Measurements from ENCODE around the gene RIC3.

RIC3 gene, protein sequence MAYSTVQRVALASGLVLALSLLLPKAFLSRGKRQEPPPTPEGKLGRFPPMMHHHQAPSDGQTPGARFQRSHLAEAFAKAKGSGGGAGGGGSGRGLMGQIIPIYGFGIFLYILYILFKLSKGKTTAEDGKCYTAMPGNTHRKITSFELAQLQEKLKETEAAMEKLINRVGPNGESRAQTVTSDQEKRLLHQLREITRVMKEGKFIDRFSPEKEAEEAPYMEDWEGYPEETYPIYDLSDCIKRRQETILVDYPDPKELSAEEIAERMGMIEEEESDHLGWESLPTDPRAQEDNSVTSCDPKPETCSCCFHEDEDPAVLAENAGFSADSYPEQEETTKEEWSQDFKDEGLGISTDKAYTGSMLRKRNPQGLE

DNA sequence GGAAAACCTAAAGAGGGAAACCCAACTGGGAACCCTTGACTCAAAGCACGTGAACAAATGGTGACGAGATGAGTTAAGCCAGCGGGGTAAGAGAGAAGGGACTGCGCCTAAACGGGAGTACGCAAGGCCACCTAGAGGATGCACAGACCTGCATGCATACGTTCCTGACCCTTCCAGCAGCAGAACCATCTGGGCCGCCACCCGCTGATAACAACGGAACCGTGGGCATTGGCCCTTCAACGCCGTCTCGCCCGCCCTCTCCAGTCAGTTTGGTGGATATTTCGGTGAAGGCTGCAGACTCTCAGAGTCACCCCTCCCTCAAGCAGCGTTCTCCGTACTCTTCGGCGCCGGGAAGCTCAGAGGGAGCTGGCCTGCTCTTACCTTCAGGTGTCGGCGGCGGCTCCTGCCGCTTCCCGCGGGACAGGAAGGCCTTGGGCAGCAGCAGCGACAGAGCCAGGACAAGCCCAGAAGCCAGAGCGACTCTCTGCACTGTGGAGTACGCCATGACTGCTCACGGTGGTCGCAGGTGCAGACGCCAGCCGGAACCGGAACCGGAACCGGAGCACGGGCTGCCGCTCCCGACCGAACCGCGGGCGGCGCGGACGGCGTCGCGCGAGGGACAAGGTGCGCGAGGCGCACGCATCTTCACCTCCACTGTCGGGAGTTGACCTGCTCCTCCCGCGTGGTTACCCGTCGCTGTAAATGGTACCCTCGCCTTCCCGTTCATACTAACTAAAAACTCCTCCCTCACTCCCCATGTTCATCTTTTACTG, at the start of gene RIC3:
TSS of gene RIC3 (minus strand) at position 541 of the 773 bp plus-strand sequence. CDS start at position 505, 36 bp downstream.
- no peak for DNase-seq

DNA sequence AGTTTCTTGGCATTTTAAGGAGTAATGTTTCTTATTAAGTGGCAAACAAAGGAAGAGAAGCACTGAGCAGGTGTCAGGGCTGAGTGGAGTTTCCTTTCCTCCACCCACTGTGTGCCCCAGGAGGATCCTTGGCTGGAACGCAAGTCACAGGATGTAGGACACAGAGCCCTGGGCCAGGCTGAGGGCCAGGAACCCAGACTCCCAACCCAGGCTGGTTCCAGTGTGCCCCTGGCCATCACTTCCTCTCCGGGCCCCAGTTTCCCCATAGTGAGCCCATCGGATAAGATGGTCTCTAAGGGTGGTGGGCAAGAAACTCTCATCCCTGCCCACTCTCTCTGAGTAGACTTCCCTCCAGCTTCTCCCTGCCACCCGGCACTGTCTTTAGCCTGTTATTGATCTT, 49.6 kb upstream of the RIC3 start:
- DNase-seq = no peak

DNA sequence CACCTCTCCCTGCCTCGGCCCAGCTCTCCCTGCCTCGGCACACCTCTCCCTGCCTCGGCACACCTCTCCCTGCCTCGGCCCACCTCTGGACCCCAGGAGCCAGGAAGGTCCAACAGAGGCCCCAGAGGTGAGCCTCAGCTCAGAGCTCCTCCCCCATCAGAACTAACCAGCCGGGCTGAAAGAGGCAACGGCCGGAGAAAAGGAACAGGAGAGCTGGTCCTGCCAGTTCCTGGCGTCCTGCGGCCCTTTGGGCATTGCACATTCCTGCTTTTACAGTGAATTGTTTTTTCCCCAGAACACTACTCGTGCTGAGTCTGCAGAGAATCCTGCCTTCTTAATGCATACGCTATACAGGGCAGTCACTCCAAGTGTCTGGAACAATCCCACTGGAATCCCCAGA, 49.1 kb upstream of the RIC3 start:
- DNase-seq = no peak

DNA sequence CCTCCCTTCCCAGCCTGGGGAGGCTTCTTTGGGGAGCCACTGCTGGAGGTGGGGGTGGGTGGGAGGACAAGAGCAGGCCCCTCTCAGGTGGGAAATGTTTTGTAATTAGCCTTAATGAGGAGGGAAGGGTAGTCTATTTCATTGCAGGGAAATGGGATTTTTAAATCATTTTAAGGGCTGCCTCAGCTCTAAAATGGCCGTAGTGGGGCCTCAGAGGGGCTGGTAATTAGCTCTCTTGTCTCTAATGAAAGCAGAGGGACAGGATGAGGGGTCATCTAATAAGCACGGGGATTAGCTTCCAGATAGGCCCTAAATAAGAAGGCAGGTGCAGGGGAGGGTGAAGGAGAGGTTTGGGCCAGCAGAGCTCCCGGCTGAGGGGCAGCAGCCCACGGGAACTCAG, 48.3 kb upstream of the RIC3 start:
- no peak for DNase-seq

DNA sequence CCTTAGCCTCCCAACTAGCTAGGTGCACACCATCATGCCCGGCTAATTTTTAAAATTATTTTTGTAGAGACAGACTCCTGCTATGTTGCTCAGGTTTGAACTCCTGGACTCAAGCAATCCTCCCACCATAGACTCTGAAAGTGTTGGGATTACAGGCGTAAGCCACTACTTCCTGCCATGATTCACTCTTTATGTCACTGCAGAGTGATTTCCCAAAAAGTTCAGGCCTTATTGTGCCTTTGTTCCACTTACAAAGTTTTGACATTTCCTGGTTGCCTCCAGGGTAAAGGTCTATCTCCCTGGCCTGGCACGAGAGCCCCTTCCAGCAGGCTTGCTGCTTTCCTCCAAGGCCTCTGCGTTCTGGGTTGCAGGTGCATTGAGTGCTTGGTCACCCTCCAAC, 44.6 kb upstream of the RIC3 start:
- no peak for DNase-seq

DNA sequence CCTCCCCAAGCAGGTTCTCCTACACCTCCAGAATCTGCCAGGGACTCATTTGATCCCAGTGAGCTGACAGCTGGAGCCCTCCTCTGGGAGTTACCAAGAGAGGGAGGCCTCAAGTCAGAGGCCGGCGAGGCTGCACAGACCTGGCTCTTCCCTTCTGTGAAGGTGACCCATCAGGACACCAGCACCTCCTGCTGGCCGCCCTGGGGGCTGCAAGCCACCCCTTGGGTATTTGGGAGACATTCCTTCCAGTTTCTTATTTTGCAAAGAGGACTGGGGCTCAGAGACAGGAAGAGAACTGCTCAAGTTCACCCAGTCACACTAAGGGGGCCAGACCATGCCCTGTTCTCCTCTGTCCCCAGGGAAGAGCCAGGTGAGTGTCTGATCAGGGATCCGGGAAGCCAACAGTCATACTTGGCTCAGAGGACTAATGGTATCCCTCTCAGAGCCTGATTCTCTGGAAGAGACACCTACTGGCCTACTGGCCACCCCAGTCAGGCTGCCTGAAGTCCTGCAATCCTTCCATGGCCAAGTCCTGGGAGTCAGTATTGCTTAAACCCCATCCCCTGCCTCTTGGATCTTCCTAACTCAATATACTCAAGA, 40.5 kb upstream of the RIC3 start:
- DNase-seq = no peak

DNA sequence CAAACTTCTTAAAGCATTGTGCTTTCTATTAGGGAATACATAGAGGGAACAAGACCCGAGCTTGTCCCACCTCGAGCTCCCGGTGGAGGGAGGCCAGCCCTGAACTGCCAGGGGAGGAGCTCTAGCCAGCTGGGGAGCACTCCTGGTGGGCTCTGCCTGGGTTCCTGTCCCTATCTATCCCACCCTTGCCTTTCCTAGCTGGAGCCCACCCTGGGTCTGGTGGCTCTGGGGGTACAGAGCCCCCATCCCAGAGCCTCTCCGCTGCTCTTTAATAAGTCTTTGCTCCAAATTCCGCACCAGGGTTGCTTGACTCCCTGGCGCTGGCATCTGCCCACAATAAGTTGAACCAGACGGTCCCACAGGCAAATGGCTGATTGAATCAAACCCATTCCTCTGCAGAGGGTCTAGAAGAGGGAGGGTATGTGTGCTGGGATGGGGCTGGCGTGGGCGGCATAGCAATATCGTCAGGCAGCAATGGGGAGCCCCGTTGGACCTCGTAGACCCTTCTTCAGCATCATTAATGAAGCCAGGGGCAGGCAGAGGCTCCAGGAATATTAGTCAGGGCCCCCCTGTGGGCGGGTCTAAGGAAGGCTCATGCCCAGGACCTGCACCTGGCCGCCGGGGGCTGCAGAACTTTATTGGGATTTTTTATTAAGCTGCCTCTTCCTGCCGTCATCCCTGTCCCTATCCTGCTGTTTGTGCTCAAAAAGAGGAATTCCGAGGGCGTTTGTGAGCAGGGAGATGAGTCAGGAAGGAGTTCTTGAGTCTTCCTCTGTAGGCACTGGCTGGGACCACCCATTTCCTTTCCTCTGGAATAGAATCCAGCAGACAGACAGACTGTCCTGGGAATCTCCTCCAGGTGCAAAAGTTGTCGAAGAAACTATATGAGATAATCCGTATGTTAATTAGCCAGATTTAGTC, 38.5 kb upstream of the RIC3 start:
- DNase-seq = no peak

DNA sequence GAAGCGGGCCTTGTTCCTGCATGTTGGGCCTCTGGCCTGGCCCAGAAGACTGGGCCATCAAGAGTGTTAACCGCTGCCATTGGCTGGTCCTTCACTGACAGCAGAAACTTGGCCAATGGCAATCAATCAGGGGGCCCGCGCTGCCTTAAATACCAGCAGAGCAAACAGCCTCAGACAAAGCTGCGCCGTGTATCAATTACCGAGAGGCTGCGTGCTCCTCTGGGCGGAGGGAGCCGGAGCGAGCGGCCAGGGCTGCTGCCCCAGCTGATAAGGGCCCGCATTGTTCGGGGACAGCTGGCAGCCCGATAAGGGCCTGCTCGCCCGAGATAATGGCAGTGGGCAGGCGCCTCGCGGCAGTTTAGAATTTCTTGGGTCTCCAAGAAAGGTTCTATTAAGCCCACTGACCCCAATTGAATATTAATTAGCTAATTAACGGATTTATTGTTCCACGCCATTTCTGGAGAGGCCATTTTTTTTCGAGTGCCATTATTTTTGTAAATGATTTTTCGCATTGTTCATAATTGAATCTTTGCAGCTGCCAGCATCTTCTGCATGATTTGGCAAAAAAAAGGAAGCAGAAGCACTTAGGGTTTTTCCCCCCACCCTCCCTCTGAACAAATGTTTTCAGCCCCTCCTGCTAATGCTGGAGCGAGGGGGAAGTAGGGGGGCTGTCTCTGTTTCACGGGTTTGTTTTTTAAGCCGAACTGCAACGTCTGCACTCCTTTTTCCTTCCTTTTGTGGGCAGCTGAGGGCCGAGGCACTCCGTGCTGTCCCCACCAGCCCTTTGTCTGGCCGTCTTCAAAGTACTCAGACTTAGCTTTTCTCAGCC, 37.6 kb upstream of the RIC3 start:
- DNase-seq = peak; percentile 83 to 87

DNA sequence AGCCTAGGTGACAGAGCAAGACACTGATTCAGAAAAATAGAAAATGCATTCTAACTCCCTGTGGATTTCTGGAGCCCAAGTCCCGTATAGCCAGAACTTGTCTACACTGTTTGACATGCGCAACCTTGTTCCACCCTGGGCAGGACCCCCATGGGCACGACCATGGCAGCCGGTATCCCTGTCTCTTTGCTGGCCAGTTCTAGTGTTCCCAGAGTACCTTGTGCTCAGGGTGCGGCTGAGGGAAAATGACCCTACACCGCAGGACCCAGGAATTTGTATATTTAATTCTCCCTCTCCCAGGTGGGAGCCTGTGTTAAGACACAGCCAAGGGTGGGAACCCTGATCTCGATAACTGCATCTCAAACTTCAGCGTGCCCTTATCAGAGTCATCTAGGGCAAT, 36.7 kb upstream of the RIC3 start:
- no peak for DNase-seq

DNA sequence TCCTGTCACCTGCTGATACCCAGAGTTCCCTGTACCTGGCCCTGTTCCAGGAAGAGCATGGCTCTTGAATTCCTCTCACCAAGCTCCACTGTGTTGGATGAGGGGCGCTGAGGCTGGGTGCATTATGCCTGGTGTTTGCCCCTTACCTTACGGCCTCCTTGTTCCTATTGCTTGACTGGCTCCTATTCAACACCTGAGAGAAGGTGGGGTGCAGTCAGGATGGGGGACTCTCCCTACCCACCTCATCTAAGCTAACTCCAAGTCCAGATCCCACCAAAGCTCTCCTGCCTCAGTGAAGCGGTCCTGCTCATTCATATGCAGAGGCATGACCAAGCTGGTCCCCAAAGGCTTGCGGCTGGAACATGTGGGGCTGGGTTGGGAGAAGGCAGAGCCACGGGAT, 35.8 kb upstream of the RIC3 start:
- no peak for DNase-seq

DNA sequence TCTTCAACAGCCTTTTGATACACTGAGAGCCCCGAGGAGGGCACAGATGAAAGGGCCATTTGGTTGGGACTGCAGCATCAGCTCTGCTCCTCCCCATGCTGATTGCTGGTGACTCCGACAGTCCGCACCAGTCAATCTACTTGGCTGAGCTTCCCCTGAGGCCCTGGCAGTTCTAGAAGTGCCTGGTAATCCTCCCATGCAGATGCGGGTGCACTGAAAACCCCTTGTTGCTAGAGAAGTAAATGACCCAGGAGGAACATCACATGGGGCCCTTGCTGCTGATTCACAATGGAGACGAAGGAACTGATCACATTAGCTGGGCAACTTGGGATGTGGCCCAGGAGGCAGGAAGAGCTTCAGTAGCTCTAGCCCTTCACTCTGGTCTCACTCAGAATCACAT, 35.2 kb upstream of the RIC3 start:
- DNase-seq = no peak

DNA sequence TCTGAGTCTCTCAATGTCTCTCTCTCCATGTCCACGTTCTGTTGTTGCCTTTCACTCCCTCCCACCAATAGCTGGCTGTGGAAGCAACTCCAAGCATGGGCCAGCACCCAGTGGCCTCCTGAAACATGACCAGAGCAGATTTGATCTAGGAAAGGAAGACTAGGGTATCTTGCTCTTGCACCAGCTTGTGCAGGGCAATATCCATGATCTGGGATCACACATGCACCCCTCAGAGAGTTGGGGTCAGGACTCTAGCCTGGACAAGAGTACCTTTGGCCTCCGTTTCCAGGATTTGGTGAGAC, 34.5 kb upstream of the RIC3 start:
- no peak for DNase-seq

DNA sequence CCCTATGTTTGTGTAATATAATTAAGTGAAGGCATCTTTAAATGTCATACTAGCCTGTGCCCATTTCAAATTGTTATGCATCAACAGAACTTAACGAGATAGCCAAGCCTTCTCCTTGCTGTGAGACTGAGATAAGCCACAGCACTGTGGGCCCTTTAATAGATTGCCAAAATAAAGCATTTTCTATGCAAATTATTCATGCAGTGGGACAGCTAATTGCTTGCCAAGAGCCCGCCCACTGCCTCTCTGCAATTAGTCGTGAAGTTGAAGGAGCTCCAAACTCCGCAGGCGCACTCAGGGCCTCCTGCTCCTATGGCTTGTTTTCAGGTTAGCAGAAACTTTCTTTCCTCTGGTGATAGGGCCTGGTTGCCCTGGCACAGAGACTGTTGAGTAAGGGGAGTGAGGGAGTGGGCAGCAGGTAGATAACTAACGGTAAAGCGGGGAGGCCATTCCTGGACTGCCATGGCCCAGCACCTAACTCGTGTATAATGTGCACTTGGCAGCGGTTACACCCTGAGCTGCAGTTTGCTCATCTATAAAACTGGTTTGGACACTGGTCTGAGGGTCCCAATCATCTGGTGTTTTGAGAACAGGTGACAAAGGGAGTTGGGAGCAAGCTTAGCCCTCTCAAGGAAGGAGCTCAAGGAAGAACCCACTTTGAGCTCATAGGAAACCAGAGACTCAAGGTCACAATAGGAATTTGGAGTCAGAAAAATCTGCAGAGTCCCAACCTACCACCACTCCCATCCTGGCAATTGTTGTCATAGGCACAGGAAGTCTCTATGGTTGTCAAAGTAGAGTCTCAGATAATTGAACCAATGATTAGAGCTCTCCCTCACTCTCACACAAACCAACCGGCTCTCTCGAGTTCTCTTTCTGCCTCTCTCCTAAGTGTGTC, 33.9 kb upstream of the RIC3 start:
- no peak for DNase-seq

DNA sequence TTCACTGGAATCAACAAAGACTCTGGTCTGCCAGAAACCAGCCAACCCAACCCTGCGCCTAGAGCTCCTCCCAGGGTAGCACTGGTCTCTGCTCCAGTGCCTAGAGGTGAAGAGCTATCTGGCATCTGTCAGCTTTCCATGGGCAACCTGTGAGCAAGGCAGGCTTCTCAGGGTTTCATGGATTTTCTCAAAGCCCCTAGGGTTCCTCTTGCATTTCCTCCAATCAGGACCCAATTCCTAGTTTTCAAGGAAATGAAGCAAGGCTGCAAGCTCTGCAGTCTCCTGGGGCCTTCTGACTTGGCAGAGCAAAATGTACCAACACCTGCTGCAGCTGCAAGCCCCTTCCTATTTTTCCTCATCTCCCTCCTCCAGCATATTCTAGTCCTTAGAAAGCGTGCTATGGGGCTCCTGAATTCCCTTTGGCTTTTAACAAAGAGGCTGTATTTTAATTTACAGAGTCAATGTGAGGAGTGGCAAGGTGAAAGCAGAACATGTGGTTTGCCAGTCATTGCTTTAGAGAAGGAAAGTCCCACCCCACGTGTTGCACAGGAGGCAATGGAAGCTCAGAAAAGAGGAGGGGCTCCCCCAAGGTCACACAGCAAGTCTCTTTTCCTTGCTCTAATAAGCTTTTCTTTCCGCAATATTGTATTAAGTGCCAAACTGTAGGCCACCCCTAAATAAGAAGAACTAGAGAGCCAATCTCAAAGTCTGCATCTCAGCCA, 33.0 kb upstream of the RIC3 start:
- peak; percentile 25 to 35 for DNase-seq

DNA sequence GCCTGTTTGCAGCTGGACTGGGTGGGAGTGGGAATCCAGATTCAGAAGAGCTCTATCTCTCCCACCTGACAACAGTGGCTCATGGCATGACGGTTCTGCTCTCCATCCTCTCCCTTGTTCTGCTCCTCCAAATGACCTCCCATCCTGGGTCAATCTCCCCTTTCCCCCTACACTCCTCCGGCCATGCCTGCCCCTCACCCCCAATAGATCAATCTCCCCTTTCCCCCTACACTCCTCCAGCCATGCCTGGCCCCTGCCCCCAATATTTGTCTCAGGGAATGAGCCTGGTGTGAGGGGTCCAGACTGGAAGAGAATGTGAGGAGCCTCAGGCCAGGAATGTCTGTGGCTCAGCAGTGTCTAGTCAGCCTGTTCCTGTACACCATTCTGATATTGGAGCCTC, 30.9 kb upstream of the RIC3 start:
- DNase-seq = no peak

DNA sequence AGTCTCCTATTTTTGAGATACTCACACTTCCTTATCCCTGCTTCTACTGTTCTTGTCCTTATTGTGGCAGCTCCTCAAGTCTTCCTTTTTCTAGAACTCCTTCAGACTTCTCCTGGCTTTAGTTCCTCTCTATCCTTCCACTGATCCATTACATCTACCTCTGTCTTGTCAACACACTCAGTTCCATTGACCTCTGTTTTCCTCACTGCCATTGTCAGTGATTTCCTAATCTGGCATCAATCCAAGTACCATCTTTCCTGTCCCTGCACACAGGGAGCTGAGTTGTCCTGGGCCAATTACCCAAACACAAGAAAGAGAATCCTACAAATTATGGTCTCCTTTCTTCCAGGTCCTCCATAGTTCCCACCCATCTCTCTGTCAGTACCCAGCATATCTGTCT, 27.9 kb upstream of the RIC3 start:
- DNase-seq = no peak

DNA sequence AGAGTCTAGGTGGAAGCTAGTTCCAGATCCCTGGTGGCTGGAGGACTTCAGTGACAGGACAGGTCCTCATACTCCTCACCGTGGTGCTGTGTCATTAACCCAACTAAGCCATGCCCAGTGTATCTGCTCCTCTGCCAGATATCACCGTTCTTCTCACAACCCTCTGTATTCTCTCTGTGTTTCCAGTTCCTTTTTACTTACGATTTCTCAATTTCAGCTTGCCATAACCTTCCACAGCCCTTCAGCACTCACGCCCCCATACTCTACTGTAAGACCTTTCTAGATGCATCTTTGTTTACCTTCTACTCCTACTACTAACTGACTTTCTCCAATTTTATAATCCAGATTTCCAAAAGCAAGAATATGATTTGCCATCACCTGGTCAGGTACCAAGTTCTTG, 26.1 kb upstream of the RIC3 start:
- no peak for DNase-seq

DNA sequence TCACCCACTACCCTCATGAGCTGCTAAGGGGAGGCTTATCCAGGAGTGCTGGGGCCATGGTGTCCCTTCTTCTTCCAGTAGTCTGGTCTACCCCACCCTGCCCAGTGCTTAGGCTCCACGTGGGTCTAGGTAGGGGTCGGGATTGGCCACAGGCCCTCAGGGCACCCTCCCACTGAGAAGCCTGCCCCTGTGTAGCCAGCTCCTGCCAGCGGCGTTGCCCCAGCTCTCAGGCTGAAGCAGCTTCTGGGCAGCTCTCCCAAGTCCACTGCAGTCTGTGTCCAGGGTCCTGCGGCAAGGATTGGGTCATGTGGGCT, 24.0 kb upstream of the RIC3 start:
- DNase-seq = no peak

DNA sequence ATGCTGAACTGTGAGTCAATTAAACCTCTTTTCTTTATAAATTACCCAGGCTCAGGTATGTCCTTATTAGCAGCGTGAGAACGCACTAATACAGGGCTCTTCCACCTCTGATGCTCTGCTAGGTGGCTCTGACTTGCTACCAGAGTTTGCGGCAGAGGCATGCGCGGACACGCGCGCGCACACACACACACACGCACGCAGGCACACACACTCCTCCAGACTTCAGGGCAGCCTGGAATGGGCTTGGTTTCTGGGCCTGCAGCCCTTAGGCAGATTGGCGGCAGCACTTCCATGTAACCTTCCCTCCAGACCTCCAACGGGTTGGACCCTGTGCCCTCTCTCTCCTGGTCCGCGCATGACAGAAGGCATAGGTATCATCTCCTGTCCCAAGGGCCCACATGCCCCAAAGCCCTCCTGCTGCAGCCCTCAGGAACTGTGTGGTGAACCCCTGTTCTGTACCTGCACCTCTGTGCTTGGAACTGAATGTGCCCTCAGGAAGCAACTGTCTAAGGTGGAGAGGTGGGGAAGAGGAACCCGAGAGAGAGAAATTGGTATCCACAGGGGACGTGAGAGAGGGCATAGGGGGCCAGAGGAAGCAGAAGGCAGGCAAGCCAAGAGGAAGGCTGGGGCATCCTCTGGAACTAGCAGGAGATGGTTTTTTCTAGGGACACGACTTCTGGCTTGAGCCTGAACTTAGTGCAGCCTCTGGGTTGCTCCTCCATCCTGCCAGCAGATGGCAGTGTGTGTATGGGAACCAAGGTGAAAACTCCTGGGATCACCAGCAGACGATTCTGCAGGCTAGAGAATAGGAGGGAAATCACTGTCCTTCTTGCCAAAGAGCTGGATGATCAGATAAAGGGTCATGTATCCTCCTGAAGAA, 23.4 kb upstream of the RIC3 start:
- DNase-seq = peak; percentile 50 to 63

DNA sequence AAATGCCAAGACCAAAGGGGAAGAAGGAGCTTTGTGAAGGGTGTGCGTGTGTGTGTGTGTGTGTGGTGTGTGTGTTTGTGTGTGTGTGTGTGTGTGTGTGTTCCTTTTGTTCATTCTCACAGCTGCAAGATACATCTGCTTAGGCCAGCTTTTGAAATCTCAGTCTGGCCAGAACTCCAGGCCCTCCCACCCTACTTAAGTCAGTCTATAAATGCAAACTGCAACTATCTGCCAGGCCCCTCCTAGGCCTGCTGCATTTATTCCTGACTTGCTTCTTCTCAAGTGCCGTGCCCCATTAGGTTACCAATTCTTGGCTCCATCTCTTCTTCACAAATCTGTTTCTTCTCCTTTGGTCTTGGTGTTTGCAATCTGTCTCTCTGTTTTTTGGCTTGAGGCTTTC, 21.6 kb upstream of the RIC3 start:
- no peak for DNase-seq
